HL-60 (cell line): ENCODE measurements around the gene DSC3.

Experiments used
- CTCF ChIP-seq: IDR thresholded peaks from one replicate; pipeline ENCODE4 v1.5.1; 2011; ENCODE audit warnings: low read length, control low read depth, inconsistent platforms; ENCODE audit not compliant: insufficient read depth
- GABPA ChIP-seq: IDR thresholded peaks from 2 replicates; pipeline ENCODE4 v1.6.1; 2012; ENCODE audit warnings: low read depth

DNA sequence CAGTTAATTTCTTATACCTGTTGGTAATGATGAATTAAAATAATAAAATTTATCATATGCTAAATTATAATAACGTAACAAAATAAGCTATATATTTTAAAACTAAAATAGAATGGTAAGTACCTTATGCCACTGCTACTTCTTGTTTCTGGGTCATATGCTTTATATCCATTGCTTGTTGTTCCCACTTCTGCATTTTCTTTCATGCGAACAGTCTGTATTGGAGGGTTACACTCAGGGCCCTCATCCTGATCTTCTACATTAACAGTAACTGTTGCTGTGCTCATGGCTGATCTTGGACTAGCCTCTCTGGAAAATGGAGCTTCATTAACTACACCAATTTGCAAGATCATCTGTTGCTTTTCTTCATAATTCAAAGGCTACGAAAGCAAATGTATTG is 37.4 kb upstream of the DSC3 start:
- TF ChIP-seq CTCF = no peak
- no peak for TF ChIP-seq GABPA
